Measurements from ENCODE around the gene LYL1.

GRCh38 chr19:13053238-13053637 lies 49.4 kb downstream of the LYL1 start:
- TF ChIP-seq CTCF (IDR thresholded peaks at IDR 0.05; ENCODE audit: low read depth, low read length) (no peak), POLR2A (IDR thresholded peaks at IDR 0.05; ENCODE audit: extremely low read depth, insufficient read length) (no peak), MAX (IDR thresholded peaks at IDR 0.05; ENCODE audit: low read depth, low read length) (no peak), MYC (IDR thresholded peaks at IDR 0.05; ENCODE audit: low read depth, low read length) (no peak)

Data from NB4 (cell line).